ENCODE measurements around the gene KIAA1549. TPM values are rescaled to one million over a fixed set of nuclear protein-coding genes. Genes with fewer than 3 reads are reported as not detected.
"Not testable (repeated sequence)": the region's sequence is repeated elsewhere in the genome, so short reads cannot be mapped to it uniquely, and the experiment has no call there.

KIAA1549 gene
- total and polyA plus RNA-seq, 2 donors, result 1.6 to 4.6 TPM

GRCh38 chr7:138798836-138799235 is 182.4 kb downstream of the KIAA1549 start:
- H3K4me1 ChIP-seq (ENCODE audit: insufficient read depth), result no peaks in the 10 kb centered on the region
- no peak overlapping the region for H3K27ac ChIP-seq (ENCODE audit: low read depth)
- 64% methylated on average over 5 of the region's 5 CpGs for WGBS
- no peak for DNase-seq (ENCODE audit: extremely low spot score)
- no peaks in the 10 kb centered on the region for H3K36me3 ChIP-seq (ENCODE audit: insufficient read depth)
- no peak overlapping the region for H3K4me3 ChIP-seq (ENCODE audit: low read depth, low read length)

GRCh38 chr7:138797715-138798320 is 183.4 kb downstream of the KIAA1549 start, which contains the start of the genes ATP6V0A4 and TMEM213:
Gene ATP6V0A4 (minus strand): TSS chr7:138798196. CDS start chr7:138771247, 26,949 bp downstream.
Gene TMEM213 (plus strand): TSS chr7:138797994. CDS start chr7:138798105, 111 bp downstream.
- DNase-seq (ENCODE audit: extremely low spot score), result no peak
- Histone ChIP-seq H3K36me3 (ENCODE audit: insufficient read depth) (no peaks in the 10 kb centered on the region), H3K4me3 (ENCODE audit: low read depth, low read length) (no peak within 1 kb of the TSS), H3K4me1 (ENCODE audit: insufficient read depth) (no peaks in the 10 kb centered on the region), H3K27ac (ENCODE audit: low read depth) (no peak within 1 kb of the TSS)
- 13% methylated on average over 14 of the region's 14 CpGs for WGBS

GRCh38 chr7:138797046-138797445 is 184.1 kb downstream of the KIAA1549 start:
- H3K27ac ChIP-seq (ENCODE audit: low read depth), result not testable (repeated sequence)
- 60% methylated on average over 4 of the region's 4 CpGs for WGBS

GRCh38 chr7:138796038-138796615 is 185.1 kb downstream of the KIAA1549 start:
- 79% methylated on average over 9 of the region's 9 CpGs for WGBS
- no peak overlapping the region for H3K4me3 ChIP-seq (ENCODE audit: low read depth, low read length)
- no peak for DNase-seq (ENCODE audit: extremely low spot score)
- no peak overlapping the region for H3K27ac ChIP-seq (ENCODE audit: low read depth)
- no peaks in the 10 kb centered on the region for H3K4me1 ChIP-seq (ENCODE audit: insufficient read depth)
- H3K36me3 ChIP-seq (ENCODE audit: insufficient read depth), result no peaks in the 10 kb centered on the region

More at GRCh38 chr7:138797046-138797445, 184.1 kb downstream of the KIAA1549 start:
- not testable (repeated sequence) for DNase-seq (ENCODE audit: extremely low spot score); H3K36me3 ChIP-seq (ENCODE audit: insufficient read depth); H3K4me1 ChIP-seq (ENCODE audit: insufficient read depth); H3K4me3 ChIP-seq (ENCODE audit: low read depth, low read length)

- 58% methylated on average over 10 of the region's 10 CpGs for WGBS
- no peak for DNase-seq (ENCODE audit: extremely low spot score)
- no peak overlapping the region for H3K27ac ChIP-seq (ENCODE audit: low read depth)
- H3K4me1 ChIP-seq (ENCODE audit: insufficient read depth), result no peaks in the 10 kb centered on the region
- H3K4me3 ChIP-seq (ENCODE audit: low read depth, low read length), result no peak overlapping the region
- H3K36me3 ChIP-seq (ENCODE audit: insufficient read depth), result no peaks in the 10 kb centered on the region
Measured at GRCh38 chr7:138785587-138786437, 195.4 kb downstream of the KIAA1549 start.

- no peak for DNase-seq (ENCODE audit: extremely low spot score)
- no peak overlapping the region for H3K4me3 ChIP-seq (ENCODE audit: low read depth, low read length)
- H3K27ac ChIP-seq (ENCODE audit: low read depth), result no peak overlapping the region
- 52% methylated on average over 4 of the region's 4 CpGs for WGBS
- no peaks in the 10 kb centered on the region for H3K4me1 ChIP-seq (ENCODE audit: insufficient read depth)
- no peaks in the 10 kb centered on the region for H3K36me3 ChIP-seq (ENCODE audit: insufficient read depth)
Measured at GRCh38 chr7:138784692-138785091, 196.5 kb downstream of the KIAA1549 start.

Small RNA genes lying within 50 kb of the gene (small RNA-seq; reads per million reads assigned to genes)
- not detected for gene RNU6-1272P

Other genes with a start within 250 kb of the KIAA1549 start
- gene TMEM213, start 183.4 kb downstream of the KIAA1549 start, total RNA-seq, result not detected
- not detected for gene TMEM213, start 183.4 kb downstream of the KIAA1549 start, polyA plus RNA-seq
- 0.37 TPM for gene ATP6V0A4, start 183.2 kb downstream of the KIAA1549 start, total RNA-seq
- gene ATP6V0A4, start 183.2 kb downstream of the KIAA1549 start, polyA plus RNA-seq, result not detected
- 37.4 TPM for gene ZC3HAV1L, start 54.7 kb upstream of the KIAA1549 start, total RNA-seq
- gene ZC3HAV1L, start 54.7 kb upstream of the KIAA1549 start, polyA plus RNA-seq, result 3.3 TPM
- 39.5 TPM for gene ZC3HAV1, start 128.3 kb upstream of the KIAA1549 start, total RNA-seq
- 10.2 TPM for gene ZC3HAV1, start 128.3 kb upstream of the KIAA1549 start, polyA plus RNA-seq
- gene UBN2, start 249.8 kb upstream of the KIAA1549 start, total RNA-seq, result 28.1 TPM
- 3.1 TPM for gene UBN2, start 249.8 kb upstream of the KIAA1549 start, polyA plus RNA-seq

Measured in urinary bladder (tissue), 4 donors.